Measurements from ENCODE around the gene EXOSC9. TPM values are rescaled to one million over a fixed set of nuclear protein-coding genes. Genes with fewer than 3 reads are reported as not detected.

EXOSC9 gene
- total RNA-seq, 1 experiment from 2014 or later = 19.3 TPM

DNA sequence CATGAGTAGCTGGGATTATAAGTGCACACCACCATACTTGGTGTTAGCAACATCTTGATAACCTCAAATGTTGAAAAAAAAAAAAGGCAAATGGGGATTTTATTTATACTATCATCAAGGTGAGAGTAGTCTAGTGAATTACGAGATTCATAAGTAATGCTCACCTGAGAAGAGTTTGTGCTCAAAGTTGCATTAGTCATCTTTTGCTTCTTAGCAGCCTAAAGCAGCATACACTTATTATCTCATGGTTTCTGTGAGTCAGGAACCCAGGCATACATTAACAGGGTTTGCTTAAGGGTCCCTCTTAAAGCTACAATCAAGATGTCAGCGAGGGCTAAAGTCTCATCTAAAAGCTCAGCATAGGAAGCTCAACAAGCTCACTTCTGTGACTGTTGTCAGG lies 8.2 kb upstream of the EXOSC9 start:
- H3K4me3 ChIP-seq (ENCODE audit: low read depth in 2 of 2, low read length in 2 of 2) = no peak overlapping the region
- TF ChIP-seq CTCF (IDR thresholded peaks at IDR 0.05) (no peak), POLR2AphosphoS5 (IDR thresholded peaks at IDR 0.05; ENCODE audit: low read depth, low read length) (no peak), TCF7L2 (IDR thresholded peaks at IDR 0.05; ENCODE audit: low read depth, low read length) (no peak), SIN3A (IDR thresholded peaks at IDR 0.05; ENCODE audit: borderline replicate concordance, insufficient read depth, low read depth, low read length) (no peak)
- CTCF ChIA-PET = no interaction called here
- DNase-seq (ENCODE audit: low read depth, low spot score) = no peak
- ATAC-seq = no peak
- peaks cover 5% of the 10 kb centered on the region for H3K27me3 ChIP-seq (ENCODE audit: control insufficient read depth, insufficient read depth, low read length)
- H3K9me3 ChIP-seq (ENCODE audit: control insufficient read depth, insufficient read depth, low read depth, low read length) = no peaks in the 10 kb centered on the region
- POLR2A ChIA-PET = no interaction called here
- in situ Hi-C loops (cut with HindIII; ENCODE audit: low pct_unique_long_range_greater_than_20kb, low sequenced_read_pairs) (no loop called here), intact Hi-C loops (cut with micrococcal nuclease; ENCODE audit: unreplicated experiment) (no loop called here)
- H3K36me3 ChIP-seq (ENCODE audit: control insufficient read depth, insufficient read depth, low read length) = no peaks in the 10 kb centered on the region
- no TSS peak for BruUV-seq (replicated peaks)
- H3K4me1 ChIP-seq (ENCODE audit: control insufficient read depth, insufficient read depth, low read length) = no peaks in the 10 kb centered on the region
- H3K27ac ChIP-seq (ENCODE audit: low read length) = no peak overlapping the region

DNA sequence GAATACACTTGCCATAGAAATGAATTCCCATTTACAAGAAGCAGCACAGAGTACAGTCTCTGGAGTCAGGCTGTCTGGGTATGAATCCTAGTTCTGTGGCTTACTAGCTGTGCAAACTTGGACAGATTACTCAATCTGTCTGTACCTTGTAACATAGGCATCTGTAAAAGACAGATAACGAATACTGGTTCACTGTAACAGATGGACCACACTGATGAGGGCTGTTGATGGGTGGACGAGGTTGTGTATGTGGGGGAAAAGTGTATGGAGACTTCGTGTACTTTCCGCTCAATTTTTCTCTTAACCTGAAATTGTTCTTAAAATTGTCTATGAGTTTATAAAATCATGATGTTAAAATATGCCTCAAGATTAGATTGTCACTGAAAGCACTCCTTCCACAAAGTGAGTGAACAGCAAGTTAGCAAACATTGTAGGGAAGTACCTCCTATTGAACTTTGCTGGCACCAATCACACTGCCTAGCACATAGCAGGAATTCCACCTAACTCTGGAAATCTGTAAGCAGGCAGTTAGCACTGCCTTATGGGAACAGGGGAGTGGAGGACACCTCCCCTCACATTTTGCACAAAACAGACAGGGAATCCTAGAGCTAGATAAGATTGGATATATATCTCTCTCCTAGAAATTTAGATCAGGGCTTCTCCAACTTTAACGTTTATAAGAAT lies 6.5 kb upstream of the EXOSC9 start:
- Histone ChIP-seq H3K36me3 (ENCODE audit: control insufficient read depth, insufficient read depth, low read length) (no peaks in the 10 kb centered on the region), H3K4me1 (ENCODE audit: control insufficient read depth, insufficient read depth, low read length) (no peaks in the 10 kb centered on the region; the same call in 1 of the 2 replicates), H3K4me3 (ENCODE audit: low read depth in 2 of 2, low read length in 2 of 2) (no peak overlapping the region), H3K9me3 (ENCODE audit: control insufficient read depth, insufficient read depth, low read depth, low read length) (no peaks in the 10 kb centered on the region), H3K27ac (ENCODE audit: low read length) (no peak overlapping the region), H3K27me3 (ENCODE audit: control insufficient read depth, insufficient read depth, low read length) (peaks cover 5% of the 10 kb centered on the region)
- POLR2A ChIA-PET = no interaction called here
- no TSS peak for BruUV-seq (replicated peaks)
- TF ChIP-seq REST (IDR thresholded peaks at IDR 0.05; ENCODE audit: insufficient read depth in 1 of 2, low read depth in 2 of 2, low read length in 1 of 2) = no peak
- no peak for TF ChIP-seq TCF7L2 (IDR thresholded peaks at IDR 0.05; ENCODE audit: low read depth, low read length)
- no peak for TF ChIP-seq SIN3A (IDR thresholded peaks at IDR 0.05; ENCODE audit: borderline replicate concordance, insufficient read depth, low read depth, low read length)
- TF ChIP-seq CTCF (IDR thresholded peaks at IDR 0.05) = no peak
- TF ChIP-seq POLR2AphosphoS5 (IDR thresholded peaks at IDR 0.05; ENCODE audit: low read depth, low read length) = no peak
- CTCF ChIA-PET = no interaction called here
- ATAC-seq = no peak
- no peak for DNase-seq (ENCODE audit: low read depth, low spot score)
- in situ Hi-C loops (cut with HindIII; ENCODE audit: low pct_unique_long_range_greater_than_20kb, low sequenced_read_pairs) = no loop called here
- intact Hi-C loops (cut with micrococcal nuclease; ENCODE audit: unreplicated experiment) = no loop called here

All from Panc1 (cell line).